ENCODE results near the gene NUP85. TPM values are rescaled to one million over a fixed set of nuclear protein-coding genes. Genes with fewer than 3 reads are reported as not detected.
"Not testable (repeated sequence)": the region's sequence is repeated elsewhere in the genome, so short reads cannot be mapped to it uniquely, and the experiment has no call there.

Gene NUP85
- total and polyA plus RNA-seq, 4 donors, result 40.4 to 69.5 (median 46.1) TPM

- TF ChIP-seq CTCF (IDR thresholded peaks at IDR 0.05; ENCODE audit: control extremely low read depth, extremely low read depth), result no peak
- H3K4me1 ChIP-seq (ENCODE audit: control insufficient read depth in 5 of 5, insufficient read depth in 5 of 5, low read length in 5 of 5), result no peaks in the 10 kb centered on the region
- H3K27ac ChIP-seq (ENCODE audit: low read depth in 1 of 2, low read length in 1 of 2), result no peak overlapping the region
- no peak overlapping the region for H3K4me3 ChIP-seq
- DNase-seq, result peak in 1 of 3 donors; percentile 28
- no peaks in the 10 kb centered on the region for H3K27me3 ChIP-seq (ENCODE audit: control insufficient read depth in 3 of 3, insufficient read depth in 3 of 3, low read length in 2 of 3)
- H3K9me3 ChIP-seq (ENCODE audit: control insufficient read depth in 4 of 4, insufficient read depth in 3 of 4, low read length in 3 of 4), result no peaks in the 10 kb centered on the region
- no peak overlapping the region for H3K9ac ChIP-seq (ENCODE audit: insufficient read depth in 1 of 2, low read length in 2 of 2)
- no peak for ATAC-seq (ENCODE audit: insufficient read depth, low FRiP score)
- WGBS, 2 donors, result 58 to 70% methylated on average over 4 of the region's 4 CpGs
- H3K36me3 ChIP-seq (ENCODE audit: control insufficient read depth in 4 of 4, insufficient read depth in 4 of 4, low read length in 4 of 4), result no peaks in the 10 kb centered on the region
Observed at GRCh38 chr17:75191584-75191983, 13.9 kb upstream of the NUP85 start.

- H3K27ac ChIP-seq (ENCODE audit: low read depth in 1 of 2, low read length in 1 of 2), result no peak overlapping the region
- H3K36me3 ChIP-seq (ENCODE audit: control insufficient read depth in 4 of 4, insufficient read depth in 4 of 4, low read length in 4 of 4), result no peaks in the 10 kb centered on the region
- no peaks in the 10 kb centered on the region for H3K4me1 ChIP-seq (ENCODE audit: control insufficient read depth in 5 of 5, insufficient read depth in 5 of 5, low read length in 5 of 5)
- DNase-seq (no peak), ATAC-seq (ENCODE audit: insufficient read depth, low FRiP score) (no peak)
- H3K9me3 ChIP-seq (ENCODE audit: control insufficient read depth in 4 of 4, insufficient read depth in 3 of 4, low read length in 3 of 4), result no peaks in the 10 kb centered on the region
- no peak for TF ChIP-seq CTCF (IDR thresholded peaks at IDR 0.05; ENCODE audit: control extremely low read depth, extremely low read depth)
- H3K9ac ChIP-seq (ENCODE audit: insufficient read depth in 1 of 2, low read length in 2 of 2), result no peak overlapping the region
- no peaks in the 10 kb centered on the region for H3K27me3 ChIP-seq (ENCODE audit: control insufficient read depth in 3 of 3, insufficient read depth in 3 of 3, low read length in 2 of 3)
- H3K4me3 ChIP-seq, result no peak overlapping the region
- WGBS, 2 donors, result 76 to 90% methylated on average over 4 of the region's 5 CpGs
Observed at GRCh38 chr17:75194879-75195278, 10.6 kb upstream of the NUP85 start.

GRCh38 chr17:75199886-75200618 lies 5.4 kb upstream of the NUP85 start:
- ATAC-seq (ENCODE audit: insufficient read depth, low FRiP score), result no peak
- Histone ChIP-seq H3K36me3 (ENCODE audit: control insufficient read depth in 4 of 4, insufficient read depth in 4 of 4, low read length in 4 of 4) (no peaks in the 10 kb centered on the region), H3K9ac (ENCODE audit: insufficient read depth in 1 of 2, low read length in 2 of 2) (no peak overlapping the region), H3K4me3 (no peak overlapping the region), H3K4me1 (ENCODE audit: control insufficient read depth in 5 of 5, insufficient read depth in 5 of 5, low read length in 5 of 5) (no peaks in the 10 kb centered on the region), H3K27me3 (ENCODE audit: control insufficient read depth in 3 of 3, insufficient read depth in 3 of 3, low read length in 2 of 3) (no peaks in the 10 kb centered on the region), H3K27ac (ENCODE audit: low read depth in 1 of 2, low read length in 1 of 2) (no peak overlapping the region), H3K9me3 (ENCODE audit: control insufficient read depth in 4 of 4, insufficient read depth in 3 of 4, low read length in 3 of 4) (no peaks in the 10 kb centered on the region)
- TF ChIP-seq CTCF (IDR thresholded peaks at IDR 0.05; ENCODE audit: control extremely low read depth, extremely low read depth), result no peak
- 94 to 95% methylated on average over 6 of the region's 6 CpGs for WGBS, 2 donors
- no peak for DNase-seq

GRCh38 chr17:75205793-75206163 lies 299 bp downstream of the NUP85 start:
- ATAC-seq (ENCODE audit: insufficient read depth, low FRiP score), result no peak
- Histone ChIP-seq H3K36me3 (ENCODE audit: control insufficient read depth in 4 of 4, insufficient read depth in 4 of 4, low read length in 4 of 4) (peaks cover 0 to 10% (median 2%) of the 10 kb centered on the region in 4 donors), H3K4me3 (peak overlapping the region; percentile 97), H3K9me3 (ENCODE audit: control insufficient read depth in 4 of 4, insufficient read depth in 3 of 4, low read length in 3 of 4) (no peaks in the 10 kb centered on the region), H3K9ac (ENCODE audit: insufficient read depth in 1 of 2, low read length in 2 of 2) (peak overlapping the region; percentile 90 to 92), H3K27ac (ENCODE audit: low read depth in 1 of 2, low read length in 1 of 2) (peak overlapping the region; percentile 86 to 99), H3K27me3 (ENCODE audit: control insufficient read depth in 3 of 3, insufficient read depth in 3 of 3, low read length in 2 of 3) (no peaks in the 10 kb centered on the region), H3K4me1 (ENCODE audit: control insufficient read depth in 5 of 5, insufficient read depth in 5 of 5, low read length in 5 of 5) (peaks cover 0 to 9% (median 0%) of the 10 kb centered on the region in 5 donors)
- no peak for DNase-seq
- no peak for TF ChIP-seq CTCF (IDR thresholded peaks at IDR 0.05; ENCODE audit: control extremely low read depth, extremely low read depth)
- 0 to 1% methylated on average over 22 of the region's 22 CpGs for WGBS, 2 donors

- H3K9me3 ChIP-seq (ENCODE audit: control insufficient read depth in 4 of 4, insufficient read depth in 3 of 4, low read length in 3 of 4); H3K9ac ChIP-seq (ENCODE audit: insufficient read depth in 1 of 2, low read length in 2 of 2); H3K27me3 ChIP-seq (ENCODE audit: control insufficient read depth in 3 of 3, insufficient read depth in 3 of 3, low read length in 2 of 3); H3K4me3 ChIP-seq; ATAC-seq (ENCODE audit: insufficient read depth, low FRiP score); H3K4me1 ChIP-seq (ENCODE audit: control insufficient read depth in 5 of 5, insufficient read depth in 5 of 5, low read length in 5 of 5); DNase-seq; H3K27ac ChIP-seq (ENCODE audit: low read depth in 1 of 2, low read length in 1 of 2): not testable (repeated sequence)
- WGBS, 2 donors, result 86 to 89% methylated on average over 8 of the region's 8 CpGs
- peaks cover 4 to 15% (median 8%) of the 10 kb centered on the region in 4 donors for H3K36me3 ChIP-seq (ENCODE audit: control insufficient read depth in 4 of 4, insufficient read depth in 4 of 4, low read length in 4 of 4)
Observed at GRCh38 chr17:75207050-75207407, 1.6 kb downstream of the NUP85 start.

Data from lung (tissue), 12 donors.